ENCODE results near the gene TRMT5.

The TRMT5 gene

GRCh38 chr14:60968671-60969070 is 12.2 kb downstream of the TRMT5 start:
- DNase-seq: no peak
- intact Hi-C loops (cut with DNase I): no loop called here

DNA sequence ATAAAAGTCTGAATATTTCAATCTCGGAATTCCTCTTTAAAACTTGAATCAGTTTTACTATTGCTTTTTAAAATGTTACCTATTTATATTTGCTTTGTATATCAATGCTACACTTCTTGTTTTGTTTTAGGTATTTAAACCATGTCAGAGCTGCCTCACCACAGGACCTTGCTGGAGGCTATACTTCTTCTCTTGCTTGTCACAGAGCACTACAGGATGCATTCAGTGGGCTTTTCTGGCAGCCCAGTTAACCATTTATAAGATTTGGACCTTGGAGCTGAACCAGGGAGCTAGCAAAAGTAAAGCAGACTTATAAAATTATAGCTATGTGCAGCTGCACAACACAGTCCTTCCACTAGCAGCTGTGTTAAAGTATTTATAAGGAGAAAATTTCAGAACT is 12.8 kb downstream of the TRMT5 start:
- no peak for DNase-seq
- intact Hi-C loops (cut with DNase I): no loop called here

- intact Hi-C loops (cut with DNase I): no loop called here
- no peak for DNase-seq
Measured at GRCh38 chr14:60965402-60965801, 15.5 kb downstream of the TRMT5 start.

- intact Hi-C loops (cut with DNase I): no loop called here
- no peak for DNase-seq
Measured at GRCh38 chr14:60964904-60965303, 16.0 kb downstream of the TRMT5 start.

DNA sequence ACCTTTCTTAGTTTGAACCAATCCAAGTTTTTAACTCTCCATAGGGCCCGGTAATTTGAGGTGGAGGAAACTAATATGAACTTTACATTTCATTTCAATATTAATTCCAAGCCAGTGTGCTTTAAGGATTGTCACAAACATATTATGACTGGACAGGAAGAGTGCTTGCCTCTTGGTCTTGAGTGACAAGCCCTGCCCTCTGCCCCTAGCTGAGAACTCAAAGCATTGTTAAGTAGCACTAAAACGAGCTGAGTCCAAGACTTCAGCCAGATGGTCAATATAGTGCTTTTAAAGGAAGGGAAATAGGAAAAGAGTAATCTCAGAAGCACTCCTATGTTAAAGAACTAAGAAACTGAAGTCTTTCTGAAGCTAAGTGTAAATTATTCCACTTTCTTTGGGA is 17.1 kb downstream of the TRMT5 start:
- intact Hi-C loops (cut with DNase I): no loop called here
- no peak for DNase-seq

DNA sequence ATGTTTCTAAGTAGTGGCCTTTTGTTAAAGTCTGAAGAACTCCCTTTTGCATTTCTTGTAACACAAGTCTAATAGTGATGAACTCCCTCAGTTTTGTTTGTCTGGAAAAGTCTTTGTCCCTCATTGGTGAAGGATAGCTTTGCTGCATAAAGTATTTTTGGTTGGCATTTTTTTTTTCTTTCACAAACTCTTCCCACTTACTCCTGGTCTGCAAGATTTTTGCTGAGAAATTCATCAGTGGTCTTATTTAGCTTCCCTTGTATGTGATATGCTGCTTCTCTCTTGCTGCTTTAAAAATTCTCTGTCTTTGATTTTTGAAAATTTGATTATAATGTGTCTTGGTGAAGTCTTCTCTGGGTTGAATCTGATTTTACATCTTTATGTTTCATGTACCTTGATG is 22.7 kb downstream of the TRMT5 start:
- DNase-seq: no peak
- intact Hi-C loops (cut with DNase I): no loop called here

- DNase-seq: no peak
- intact Hi-C loops (cut with DNase I): no loop called here
Measured at GRCh38 chr14:60956632-60957031, 24.2 kb downstream of the TRMT5 start.

DNA sequence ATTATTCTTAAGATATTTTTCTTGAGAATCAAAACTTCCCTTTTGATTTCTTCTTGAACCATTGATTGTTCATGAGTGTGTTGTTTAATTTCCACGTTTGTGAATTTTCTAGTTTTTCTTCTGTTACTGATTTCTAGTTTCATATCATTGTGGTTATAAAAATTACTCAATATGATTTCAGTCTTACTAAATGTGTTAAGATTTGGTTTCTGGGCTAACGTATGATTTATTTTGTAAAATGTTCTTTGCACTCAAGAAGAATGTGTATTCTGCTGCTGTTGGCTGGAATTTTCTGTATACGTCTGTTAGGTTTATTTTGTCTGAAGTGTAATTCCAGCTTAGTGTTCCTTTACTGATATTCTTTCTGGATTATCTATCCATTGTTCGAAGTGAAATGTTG is 24.7 kb downstream of the TRMT5 start:
- intact Hi-C loops (cut with DNase I): no loop called here
- DNase-seq: no peak

GRCh38 chr14:60951776-60952435 is 29.0 kb downstream of the TRMT5 start:
- no peak for DNase-seq
- intact Hi-C loops (cut with DNase I): no loop called here

DNA sequence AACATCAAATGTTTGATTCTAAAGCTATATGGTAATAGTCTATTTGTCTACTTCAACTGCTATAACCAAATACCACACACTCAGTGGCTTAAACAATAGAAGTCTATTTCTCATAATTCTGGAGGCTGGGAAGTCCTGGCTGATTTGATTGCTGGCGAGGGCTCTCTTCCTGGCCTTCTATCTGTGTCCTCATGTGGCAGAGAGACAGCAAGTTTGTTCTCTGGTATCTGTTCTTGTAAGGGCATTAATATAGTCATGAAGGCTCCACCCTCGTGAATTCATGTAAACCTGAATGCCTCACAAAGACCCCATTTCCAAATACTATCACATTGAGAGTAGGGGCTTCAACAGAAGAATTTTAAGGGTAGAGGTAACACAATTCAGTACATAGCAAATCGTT is 34.1 kb downstream of the TRMT5 start:
- DNase-seq: no peak
- intact Hi-C loops (cut with DNase I): no loop called here

GRCh38 chr14:60945984-60946383 is 34.9 kb downstream of the TRMT5 start:
- intact Hi-C loops (cut with DNase I): no loop called here
- no peak for DNase-seq

DNA sequence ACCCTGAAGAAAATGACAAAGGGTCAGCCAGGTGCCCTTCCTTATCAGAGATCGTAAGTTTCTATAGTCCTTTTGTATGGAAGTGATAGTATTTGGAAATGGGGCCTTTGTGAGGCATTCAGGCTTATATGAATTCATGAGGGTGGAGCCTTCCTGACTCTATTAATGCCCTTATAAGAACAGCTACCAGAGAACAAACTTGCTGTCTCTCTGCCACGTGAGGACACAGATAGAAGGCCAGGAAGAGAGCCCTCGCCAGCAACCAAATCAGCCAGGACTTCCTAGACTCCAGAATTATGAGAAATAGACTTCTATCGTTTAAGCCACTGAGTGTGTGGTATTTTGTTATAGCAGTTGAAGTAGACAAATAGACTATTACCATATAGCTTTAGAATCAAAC is 36.7 kb downstream of the TRMT5 start:
- intact Hi-C loops (cut with DNase I): no loop called here

GRCh38 chr14:60943637-60944032 is 37.2 kb downstream of the TRMT5 start:
- no peak for DNase-seq
- intact Hi-C loops (cut with DNase I): no loop called here

More for the DNA sequence above, 36.7 kb downstream of the TRMT5 start:
- no peak for DNase-seq

DNA sequence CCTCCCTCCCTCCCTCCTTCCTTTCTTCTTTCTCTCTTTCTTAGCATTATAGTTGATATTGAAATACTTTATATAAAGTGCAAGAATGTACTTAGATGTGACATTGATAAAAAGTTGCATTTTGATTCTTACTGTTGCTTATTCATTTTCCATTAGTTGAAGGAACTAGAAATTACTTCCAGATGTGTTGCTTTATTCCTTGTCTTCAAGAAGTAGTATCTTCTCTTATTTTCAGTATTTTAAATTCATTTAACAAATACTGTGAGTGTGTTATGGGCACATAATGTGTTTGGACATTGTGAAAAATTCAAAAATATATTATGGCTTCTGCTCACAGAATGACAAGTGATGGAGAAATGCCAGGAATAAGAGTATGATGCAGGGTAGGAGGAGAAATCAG is 45.6 kb downstream of the TRMT5 start:
- intact Hi-C loops (cut with DNase I): no loop called here
- no peak for DNase-seq

DNA sequence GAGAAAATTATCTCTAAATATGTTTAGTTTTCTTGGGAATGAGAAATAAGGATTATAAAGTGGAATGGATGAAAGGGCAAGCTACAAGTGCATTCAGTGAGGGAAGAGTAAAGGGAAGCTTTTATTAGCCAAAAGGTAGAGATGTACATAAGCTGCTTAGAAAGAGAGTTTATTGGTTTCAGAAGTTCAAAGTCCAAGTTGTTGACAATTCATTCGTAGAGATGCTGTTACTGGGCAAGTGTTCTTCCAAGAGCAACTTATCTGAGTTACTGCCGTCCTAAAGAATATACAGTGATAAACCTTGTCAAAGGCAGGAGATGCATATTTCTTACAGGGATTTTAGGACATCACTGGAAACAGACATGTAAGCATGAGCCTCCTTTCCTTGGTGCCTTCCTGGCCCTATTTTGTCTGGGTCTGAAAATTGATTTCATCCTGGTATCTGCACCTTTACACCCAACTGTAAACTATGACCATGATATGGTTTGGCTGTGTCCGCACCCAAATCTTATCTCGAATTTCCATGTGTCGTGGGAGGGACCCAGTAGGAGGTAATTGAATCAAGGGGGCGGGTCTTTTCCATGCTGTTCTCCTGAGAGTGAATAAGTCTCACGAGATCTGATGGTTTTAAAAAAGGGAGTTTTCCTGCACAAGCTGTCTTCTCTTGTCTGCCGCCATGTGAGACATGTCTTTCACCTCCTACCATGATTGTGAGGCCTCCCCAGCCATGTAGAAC is 46.8 kb downstream of the TRMT5 start:
- intact Hi-C loops (cut with DNase I): no loop called here
- DNase-seq: no peak

GRCh38 chr14:60931218-60931617 is 49.7 kb downstream of the TRMT5 start:
- no peak for DNase-seq
- intact Hi-C loops (cut with DNase I): no loop called here

DNA sequence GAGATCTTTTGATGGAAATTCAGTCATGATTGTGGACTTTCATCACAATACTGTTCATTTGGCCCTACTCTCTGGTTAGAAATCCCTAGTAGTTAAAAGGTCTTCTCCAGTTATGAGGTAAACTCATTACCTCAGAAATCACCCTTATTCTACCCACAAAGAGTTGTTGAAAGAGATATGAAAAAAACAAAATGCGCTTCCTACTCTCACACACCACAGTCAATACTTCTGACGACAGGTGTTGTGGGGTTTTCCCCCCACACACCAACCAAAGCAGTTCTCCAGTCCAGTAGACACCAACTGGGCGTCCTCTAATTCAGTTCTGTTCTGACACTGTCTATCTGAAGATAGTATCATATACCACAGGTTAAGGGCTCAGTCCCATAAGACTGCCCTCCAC is 54.9 kb downstream of the TRMT5 start:
- intact Hi-C loops (cut with DNase I): no loop called here
- DNase-seq: no peak

GRCh38 chr14:60925286-60925685 is 55.6 kb downstream of the TRMT5 start:
- no peak for DNase-seq
- intact Hi-C loops (cut with DNase I): no loop called here

GRCh38 chr14:60922050-60922449 is 58.8 kb downstream of the TRMT5 start:
- intact Hi-C loops (cut with DNase I): no loop called here
- DNase-seq: no peak
